H7 (cell line): Measurements from ENCODE around the gene CEL. TPM values are rescaled to one million over a fixed set of nuclear protein-coding genes. Genes with fewer than 3 reads are reported as not detected.
"Not testable (repeated sequence)": the region's sequence is repeated elsewhere in the genome, so short reads cannot be mapped to it uniquely, and the experiment has no call there.

ENCODE experiments used
- DNase-seq: peaks from one replicate; pipeline ENCODE4 v3.0.0; 2012
- H3K27me3 ChIP-seq: 2 replicates; pipeline ENCODE4 v1.6.0; 2011; ENCODE audit warnings: mild to moderate bottlenecking, low read length; ENCODE audit not compliant: control insufficient read depth, insufficient read depth
- H3K36me3 ChIP-seq: replicated peaks from 2 replicates; pipeline ENCODE4 v1.5.1; 2011; ENCODE audit warnings: low read length; ENCODE audit not compliant: control insufficient read depth, insufficient read depth
- H3K4me3 ChIP-seq: 2 replicates; pipeline ENCODE4 v1.5.1; 2011; ENCODE audit warnings: low read depth, mild to moderate bottlenecking, control low read depth, low read length, moderate library complexity; ENCODE audit not compliant: insufficient read depth
- total RNA-seq: library from RNA; depleted of rRNA; stranded (reverse); fragments of >200 nt; shearing (Covaris generic); gene quantifications from 2 replicates; pipeline ENCODE4 v1.2.3, GENCODE V29; 2014

CEL gene
- total RNA-seq, 1 experiment from 2014 or later = 0.87 TPM

- H3K4me3 ChIP-seq, DNase-seq, H3K36me3 ChIP-seq, H3K27me3 ChIP-seq: not testable (repeated sequence)
Observed at GRCh38 chr9:133094351-133094750, 32.6 kb downstream of the CEL start.

DNA sequence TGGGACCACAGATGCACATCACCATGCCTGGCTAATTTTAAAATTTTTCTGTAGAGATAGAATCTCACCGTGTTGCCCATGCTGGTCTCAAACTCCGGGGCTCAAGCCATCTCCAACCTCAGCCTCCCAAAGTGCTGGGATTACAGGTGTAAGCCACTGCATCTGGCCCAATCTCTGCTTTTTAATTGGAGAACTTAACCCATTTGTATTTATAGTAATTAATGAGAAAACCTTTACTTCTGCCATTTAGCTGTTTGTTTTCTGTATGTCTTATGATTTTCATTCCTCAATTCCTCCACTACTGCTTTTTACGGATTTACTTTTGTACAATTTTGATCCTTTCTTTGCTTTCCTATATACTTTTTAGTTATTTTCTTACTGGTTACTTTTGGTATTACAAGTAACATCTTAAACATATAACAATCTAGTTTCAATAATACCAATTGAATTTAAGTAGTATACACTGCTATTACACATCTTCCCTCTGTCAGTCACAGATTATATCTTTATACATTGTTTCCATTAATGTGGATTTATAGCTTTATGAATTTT, 33.1 kb downstream of the CEL start:
- H3K4me3 ChIP-seq = no peak overlapping the region
- H3K36me3 ChIP-seq = peaks cover 11% of the 10 kb centered on the region
- H3K27me3 ChIP-seq = no peaks in the 10 kb centered on the region
- no peak for DNase-seq

DNA sequence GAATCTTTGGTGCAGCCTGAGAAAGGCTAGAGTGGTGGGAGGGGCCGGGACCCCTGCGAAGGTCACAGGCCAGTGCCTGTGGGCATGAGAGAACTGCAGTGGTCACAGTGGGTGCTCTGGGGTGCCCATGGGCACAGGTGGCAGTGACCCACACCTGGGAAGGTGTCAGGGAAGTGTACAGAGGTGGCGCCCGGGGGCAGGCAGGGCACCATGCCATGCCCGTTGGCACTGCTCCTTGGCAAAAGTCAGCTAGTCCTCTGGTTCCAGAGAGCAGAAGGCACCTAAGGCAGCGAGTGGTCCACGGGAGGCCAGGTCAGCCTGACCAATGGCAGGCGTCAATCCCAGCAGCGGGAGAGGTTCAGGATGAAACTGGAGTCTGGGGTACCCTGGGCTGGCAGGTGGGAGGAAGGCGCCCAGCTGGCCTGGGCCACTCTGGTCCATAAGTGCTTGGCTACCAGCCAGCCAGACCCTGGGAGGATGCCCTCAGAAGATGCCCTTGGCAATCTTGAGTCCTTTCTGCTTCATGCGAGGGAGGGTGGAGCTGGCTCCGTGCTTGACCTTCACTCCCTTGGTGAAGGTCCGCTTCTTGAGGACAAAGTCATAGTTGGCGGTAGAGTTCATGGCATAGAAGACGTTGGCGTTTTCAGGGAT, 36.4 kb downstream of the CEL start:
- Histone ChIP-seq H3K36me3 (peaks cover 21% of the 10 kb centered on the region), H3K4me3 (no peak overlapping the region), H3K27me3 (no peaks in the 10 kb centered on the region)
- DNase-seq = peak; percentile 22

DNA sequence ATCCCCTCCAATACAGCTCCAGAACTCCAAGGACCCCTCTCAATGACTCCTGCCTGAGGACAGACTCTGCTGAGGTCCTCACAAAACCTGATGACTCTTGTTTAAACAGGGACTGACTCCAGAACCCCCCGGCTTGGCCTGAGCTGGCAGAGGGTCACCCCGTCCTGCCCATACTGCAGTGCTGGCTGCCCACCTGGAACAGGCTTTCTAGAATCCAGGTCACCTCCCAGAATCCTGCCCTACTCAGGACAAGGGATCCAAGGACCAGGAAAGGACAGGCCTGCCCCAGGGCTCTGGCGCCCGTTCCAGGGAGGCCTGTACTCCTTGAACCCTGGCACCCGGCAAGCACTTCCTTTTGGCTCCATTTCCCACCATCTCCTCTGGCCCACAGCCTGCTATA, 37.1 kb downstream of the CEL start:
- no peak for DNase-seq
- no peaks in the 10 kb centered on the region for H3K27me3 ChIP-seq
- peaks cover 21% of the 10 kb centered on the region for H3K36me3 ChIP-seq
- H3K4me3 ChIP-seq = no peak overlapping the region

DNA sequence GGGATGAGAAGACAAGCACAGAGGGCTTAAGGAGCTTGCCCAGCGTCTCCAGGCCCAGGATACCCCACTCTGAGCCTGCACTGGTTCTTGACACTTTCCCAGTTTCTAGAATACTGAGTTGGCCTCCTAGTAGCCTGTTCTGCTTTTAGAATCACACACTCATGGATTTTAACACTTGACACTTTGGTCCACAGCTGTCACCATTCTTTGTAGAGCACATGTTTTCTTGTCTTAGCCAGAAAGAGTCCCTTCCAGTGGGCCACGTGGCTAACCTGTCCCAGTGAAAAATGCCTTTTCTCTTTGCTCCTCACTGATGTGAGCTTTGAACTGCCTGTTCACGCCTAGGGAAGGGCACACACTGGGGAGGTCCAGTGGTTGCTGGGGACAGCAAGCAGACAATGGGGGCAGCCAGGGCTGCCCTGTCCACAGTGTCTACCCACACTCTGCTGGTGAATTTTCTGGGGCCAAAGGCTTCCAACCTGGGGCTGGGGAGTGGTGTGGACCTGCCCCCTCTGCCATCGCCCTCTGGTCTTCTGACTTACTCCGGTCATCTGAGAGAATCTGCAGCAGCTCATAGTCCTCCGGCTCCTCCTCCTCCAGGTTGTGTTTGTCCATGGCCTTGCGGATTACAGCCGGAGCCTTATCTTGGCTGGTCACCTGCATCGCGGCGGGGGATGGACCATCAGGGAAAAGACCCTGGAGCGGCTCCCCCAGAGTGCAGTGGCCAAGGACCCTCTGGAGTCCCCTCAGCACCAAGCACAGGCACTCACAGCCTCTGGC, 38.1 kb downstream of the CEL start:
- Histone ChIP-seq H3K27me3 (no peaks in the 10 kb centered on the region), H3K4me3 (no peak overlapping the region), H3K36me3 (peaks cover 21% of the 10 kb centered on the region)
- DNase-seq = no peak

DNA sequence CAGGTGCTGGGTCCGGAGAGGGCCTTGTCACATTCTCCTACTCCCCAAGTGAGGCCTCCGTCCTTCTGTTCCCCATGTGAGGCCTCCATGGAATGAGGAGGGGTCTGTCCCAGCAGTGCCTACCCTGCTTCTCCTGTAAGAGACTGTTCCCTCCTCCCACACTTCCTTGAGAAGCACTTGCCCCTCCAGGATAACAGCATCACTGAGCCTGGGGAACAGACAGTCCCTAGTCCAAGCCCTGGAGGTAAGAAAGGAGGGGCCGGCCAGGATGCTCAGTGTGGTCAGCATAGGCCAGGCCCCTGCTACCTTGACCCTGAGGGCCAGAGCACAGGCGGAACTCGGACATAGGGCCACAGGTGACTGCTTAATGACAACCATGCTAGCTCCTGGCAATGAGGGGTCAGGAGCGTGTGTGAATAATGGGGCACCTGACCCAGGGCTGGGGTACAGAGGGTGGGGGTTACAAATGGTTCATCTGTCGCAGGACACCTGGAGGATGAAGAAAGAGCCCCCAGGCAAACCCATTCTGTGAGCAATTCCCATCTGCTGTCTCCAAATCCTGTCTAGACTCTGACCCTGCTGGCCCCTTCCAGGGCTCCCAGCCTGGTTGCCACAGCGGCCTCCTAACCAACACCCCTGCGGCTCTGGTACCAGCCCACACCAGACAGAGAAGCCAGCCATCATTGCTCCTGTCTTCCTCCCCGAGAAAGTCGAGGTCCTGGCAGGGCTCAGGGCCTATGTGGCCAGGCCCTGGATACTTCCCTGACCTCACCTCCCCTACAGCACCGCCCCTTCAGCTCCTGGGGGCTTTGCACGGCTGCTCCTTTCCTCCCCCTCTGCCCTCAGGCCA, 39.0 kb downstream of the CEL start:
- no peak overlapping the region for H3K4me3 ChIP-seq
- peaks cover 21% of the 10 kb centered on the region for H3K36me3 ChIP-seq
- no peak for DNase-seq
- no peaks in the 10 kb centered on the region for H3K27me3 ChIP-seq

GRCh38 chr9:133101356-133102189, 39.8 kb downstream of the CEL start:
- DNase-seq = peak; percentile 35
- H3K36me3 ChIP-seq = peaks cover 21% of the 10 kb centered on the region
- H3K27me3 ChIP-seq = no peaks in the 10 kb centered on the region
- H3K4me3 ChIP-seq = no peak overlapping the region

DNA sequence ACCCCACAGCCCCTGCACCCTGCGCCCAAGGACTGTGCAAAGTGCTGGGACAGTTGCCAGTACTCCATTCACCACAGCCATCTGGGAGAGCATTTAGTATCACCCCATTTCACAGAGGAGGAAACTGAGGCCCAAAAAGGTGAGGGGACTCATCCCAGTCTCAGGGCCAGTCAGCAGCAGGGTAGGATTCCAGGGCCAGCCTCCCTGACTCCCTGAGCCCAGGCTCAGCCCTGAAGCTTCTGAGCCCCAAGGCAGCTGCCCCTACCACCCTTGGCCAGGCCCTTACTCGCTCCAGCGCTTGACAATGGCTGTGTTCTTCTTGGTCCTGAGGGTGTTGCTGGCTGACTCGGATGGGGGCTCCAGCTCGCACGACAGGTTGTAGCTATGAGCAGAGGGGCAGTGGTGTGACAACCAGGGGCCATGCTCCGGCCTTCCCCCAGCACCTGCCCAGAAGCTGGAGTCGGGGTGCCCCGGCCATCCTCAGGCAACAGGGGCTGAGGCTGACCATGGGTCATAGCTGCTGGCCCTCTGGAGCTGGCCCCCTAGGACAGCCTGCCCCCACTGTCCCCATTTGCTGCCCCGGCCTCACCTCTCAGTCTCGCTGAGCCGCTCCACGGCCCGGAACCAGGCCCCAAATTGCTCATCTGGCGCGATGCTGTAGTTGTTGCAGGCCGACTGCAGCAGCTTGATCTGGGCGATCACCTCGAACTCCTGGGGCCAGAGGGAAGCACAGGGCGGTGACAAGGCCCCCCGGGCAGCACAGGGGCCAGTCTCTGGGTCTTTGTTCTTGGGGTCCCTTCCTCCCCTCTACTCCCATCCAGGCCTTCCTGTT, 40.6 kb downstream of the CEL start:
- no peak overlapping the region for H3K4me3 ChIP-seq
- H3K36me3 ChIP-seq = peaks cover 21% of the 10 kb centered on the region
- H3K27me3 ChIP-seq = no peaks in the 10 kb centered on the region
- DNase-seq = peak; percentile 32

- Histone ChIP-seq H3K27me3 (no peaks in the 10 kb centered on the region), H3K36me3 (peaks cover 16% of the 10 kb centered on the region), H3K4me3 (no peak overlapping the region)
- peak; percentile 93 for DNase-seq
Observed at GRCh38 chr9:133103183-133103986, 41.6 kb downstream of the CEL start.

GRCh38 chr9:133103987-133104505, 42.3 kb downstream of the CEL start:
- H3K27me3 ChIP-seq = no peaks in the 10 kb centered on the region
- H3K36me3 ChIP-seq = peaks cover 14% of the 10 kb centered on the region
- DNase-seq = peak; percentile 54
- H3K4me3 ChIP-seq = no peak overlapping the region

DNA sequence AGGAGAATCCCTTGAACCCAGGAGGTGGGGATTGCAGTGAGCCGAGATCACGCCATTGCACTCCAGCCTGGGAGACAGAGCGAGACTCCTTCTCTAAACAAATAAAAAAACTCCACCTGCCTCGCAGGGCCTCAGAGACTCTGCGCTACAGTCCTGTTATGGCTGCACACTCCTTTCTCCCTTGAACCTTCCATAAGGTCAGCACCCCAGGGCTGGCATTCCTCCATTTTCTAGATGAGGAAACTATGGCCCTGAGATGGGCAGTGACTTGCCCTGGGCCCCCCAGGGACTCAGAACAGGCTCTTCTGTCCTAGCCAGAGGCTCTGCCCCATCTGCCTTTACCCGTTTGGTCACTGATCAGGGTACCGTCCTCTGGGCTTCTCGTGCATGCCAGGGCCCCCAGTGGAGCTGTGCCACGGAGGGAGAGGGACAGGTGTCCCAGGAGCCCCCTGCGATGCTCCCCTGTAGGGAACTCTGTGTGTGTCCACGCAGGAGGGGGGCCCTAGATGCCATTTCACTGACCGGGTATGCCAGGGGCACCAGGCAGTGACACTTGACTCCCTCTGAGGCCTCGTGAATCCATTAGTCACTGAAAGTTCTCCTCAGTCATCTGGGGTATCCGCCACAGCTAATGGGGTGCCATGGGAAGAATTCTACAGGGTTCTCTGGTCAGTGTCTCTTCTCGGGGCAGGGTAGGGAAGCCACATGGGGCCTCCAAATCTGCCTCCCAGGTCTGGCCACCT, 43.1 kb downstream of the CEL start:
- DNase-seq = no peak
- Histone ChIP-seq H3K36me3 (peaks cover 12% of the 10 kb centered on the region), H3K27me3 (no peaks in the 10 kb centered on the region), H3K4me3 (no peak overlapping the region)

- Histone ChIP-seq H3K36me3 (peaks cover 10% of the 10 kb centered on the region), H3K27me3 (no peaks in the 10 kb centered on the region), H3K4me3 (no peak overlapping the region)
- DNase-seq = peak; percentile 83
Observed at GRCh38 chr9:133105461-133105770, 43.6 kb downstream of the CEL start.
